Measurements from ENCODE around the gene TP73. TPM values are rescaled to one million over a fixed set of nuclear protein-coding genes. Genes with fewer than 3 reads are reported as not detected.
"Not testable (repeated sequence)": the region's sequence is repeated elsewhere in the genome, so short reads cannot be mapped to it uniquely, and the experiment has no call there.

The TP73 gene
- total RNA-seq, 1 experiment from 2014 or later, result 2.6 TPM

DNA sequence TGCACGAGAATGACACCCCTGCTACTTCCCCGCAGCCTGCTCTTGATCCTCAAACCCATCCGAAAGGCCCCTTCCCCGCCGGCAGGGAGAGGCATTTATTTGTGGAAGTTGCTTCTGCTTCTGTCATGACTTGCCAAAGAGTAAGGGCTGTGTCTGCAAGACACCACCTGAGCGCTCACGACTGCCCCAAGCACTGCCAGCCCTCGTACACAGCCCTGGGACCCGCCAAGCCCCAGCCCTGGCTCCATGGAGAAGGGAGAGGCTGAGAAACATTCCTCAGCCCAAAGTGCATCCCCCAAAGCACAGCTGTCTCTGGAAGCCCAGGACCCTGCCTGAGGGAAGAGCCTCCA is 33.8 kb upstream of the TP73 start:
- no peak for DNase-seq (ENCODE audit: low read depth)

- peak; percentile 68 for DNase-seq (ENCODE audit: low read depth)
These were observed 33.2 kb upstream of the TP73 start for GRCh38 chr1:3618881-3619671.

- no peak for DNase-seq (ENCODE audit: low read depth)
These were observed 31.6 kb upstream of the TP73 start for GRCh38 chr1:3620708-3621107.

- peak; percentile 8 for DNase-seq (ENCODE audit: low read depth)
These were observed 31.1 kb upstream of the TP73 start for GRCh38 chr1:3621151-3621671.

DNA sequence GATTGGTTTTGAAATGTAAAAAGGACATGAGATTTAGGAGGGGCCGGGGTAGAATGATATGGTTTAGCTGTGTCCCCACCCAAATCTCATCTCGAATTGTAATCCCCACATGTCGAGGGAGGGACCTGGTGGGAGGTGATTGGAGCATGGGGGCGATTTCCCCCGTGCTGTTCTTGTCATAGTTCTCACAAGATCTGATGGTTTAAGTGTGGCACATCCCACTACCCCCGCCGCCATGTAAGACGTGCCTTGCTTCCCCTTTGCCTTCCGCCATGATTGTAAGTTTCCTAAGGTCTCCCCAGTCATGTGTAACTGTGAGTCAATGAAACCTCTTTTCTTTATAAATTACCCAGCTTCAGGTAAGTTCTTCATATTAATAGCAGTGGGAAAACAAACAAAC is 30.2 kb upstream of the TP73 start:
- DNase-seq (ENCODE audit: low read depth), result not testable (repeated sequence)

GRCh38 chr1:3623441-3624199 is 28.7 kb upstream of the TP73 start:
- peak; percentile 4 for DNase-seq (ENCODE audit: low read depth)

- peak; percentile 91 for DNase-seq (ENCODE audit: low read depth)
These were observed 27.8 kb upstream of the TP73 start, which contains the start of gene TPRG1L for GRCh38 chr1:3624200-3625136. TPRG1L (plus strand) TSS chr1:3625015; CDS start chr1:3625073, 58 bp downstream.

DNA sequence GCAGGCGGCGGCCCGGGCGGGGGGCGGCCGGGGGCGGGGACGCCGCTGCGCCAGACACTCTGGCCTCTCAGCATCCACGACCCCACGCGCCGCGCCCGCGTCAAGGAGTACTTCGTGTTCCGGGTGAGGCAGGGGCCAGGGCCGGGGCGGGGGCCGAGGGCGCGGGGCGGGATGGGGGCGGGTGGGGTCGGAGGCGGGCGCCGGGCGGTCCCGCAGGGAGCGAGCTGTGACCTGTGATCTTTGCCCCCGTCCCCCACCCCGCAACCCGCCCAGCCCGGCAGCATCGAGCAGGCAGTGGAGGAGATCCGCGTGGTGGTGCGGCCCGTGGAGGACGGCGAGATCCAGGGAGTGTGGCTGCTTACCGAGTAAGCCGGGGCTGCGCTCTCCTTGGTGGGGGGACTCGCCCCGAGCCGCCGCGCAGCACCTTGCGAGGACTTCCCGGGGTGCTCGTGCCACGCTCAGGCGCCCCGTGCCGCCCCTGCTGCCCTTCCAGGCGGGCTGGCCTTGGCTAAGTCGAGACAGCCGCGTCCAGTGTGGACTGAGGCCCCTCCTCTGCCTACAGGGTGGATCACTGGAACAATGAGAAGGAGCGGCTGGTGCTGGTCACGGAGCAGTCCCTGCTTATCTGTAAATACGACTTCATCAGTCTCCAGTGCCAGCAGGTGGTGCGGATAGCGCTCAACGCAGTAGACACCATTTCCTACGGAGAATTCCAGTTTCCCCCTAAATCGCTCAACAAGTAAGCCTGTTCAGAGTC is 27.0 kb upstream of the TP73 start:
- DNase-seq (ENCODE audit: low read depth), result peak; percentile 48

- no peak for DNase-seq (ENCODE audit: low read depth)
These were observed 26.3 kb upstream of the TP73 start for GRCh38 chr1:3626025-3626424.

DNA sequence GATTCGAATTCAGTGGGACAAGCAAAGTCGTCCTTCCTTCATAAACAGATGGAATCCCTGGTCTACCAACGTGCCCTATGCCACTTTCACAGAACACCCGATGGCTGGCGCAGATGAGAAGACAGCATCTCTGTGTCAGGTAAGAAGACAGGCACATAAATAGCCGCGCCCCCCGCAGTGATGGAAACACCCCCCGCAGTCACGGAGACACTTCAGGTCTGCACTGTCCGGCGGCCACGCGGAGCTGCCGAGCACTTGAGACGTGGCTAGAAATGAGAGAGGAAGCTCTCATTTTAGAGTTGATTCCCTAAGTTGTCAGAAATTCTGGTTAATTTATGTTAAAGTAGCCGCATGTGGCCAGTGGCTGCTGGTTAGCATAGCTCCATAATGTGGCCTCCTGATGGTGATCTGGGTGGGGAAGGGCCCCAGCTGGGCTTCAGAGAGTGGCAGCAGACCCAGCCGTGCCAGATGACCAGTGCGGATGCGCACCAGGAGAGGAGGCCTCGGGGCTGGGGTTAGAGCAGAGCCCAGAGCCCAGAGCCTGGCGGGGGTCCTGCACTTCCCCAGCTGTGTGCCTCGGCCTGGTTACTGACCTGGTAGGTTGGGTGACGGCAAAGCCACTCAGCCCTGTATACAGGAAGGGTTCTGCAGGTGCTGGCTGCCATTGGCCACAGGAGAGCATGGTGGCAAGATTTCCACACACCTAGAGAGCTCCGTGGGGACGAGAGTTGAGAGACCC is 24.6 kb upstream of the TP73 start:
- DNase-seq (ENCODE audit: low read depth), result no peak

- no peak for DNase-seq (ENCODE audit: low read depth)
These were observed 23.9 kb upstream of the TP73 start for GRCh38 chr1:3628445-3628844.

DNA sequence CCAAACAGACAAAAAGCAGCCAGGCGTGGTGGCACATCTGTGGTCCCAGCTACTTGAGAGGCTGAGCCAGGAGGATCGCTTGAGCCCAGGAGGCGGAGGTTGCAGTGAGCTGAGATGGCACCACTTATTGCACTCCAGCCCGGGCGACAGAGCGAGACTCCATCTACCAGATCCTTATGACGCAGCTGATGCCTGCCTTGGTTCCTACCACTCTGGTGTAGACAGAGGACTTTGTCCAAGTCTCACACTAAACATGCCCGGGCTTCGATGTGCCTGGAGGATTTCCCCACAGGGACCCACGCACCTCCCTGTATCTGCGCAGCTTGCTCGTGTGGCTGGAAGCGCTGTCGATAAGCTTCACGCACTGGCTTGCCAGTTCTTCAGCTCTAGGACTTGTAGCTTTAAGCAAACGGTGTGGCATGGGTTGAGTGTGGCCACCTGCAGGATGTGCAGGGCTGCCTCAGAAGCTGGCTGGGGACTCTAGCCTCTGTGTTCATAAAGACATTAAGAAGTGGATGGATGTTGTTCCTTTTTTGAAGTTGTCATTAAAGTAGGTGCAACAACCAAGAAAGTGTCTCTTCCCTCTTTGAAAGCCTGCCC is 22.7 kb upstream of the TP73 start:
- no peak for DNase-seq (ENCODE audit: low read depth)

DNA sequence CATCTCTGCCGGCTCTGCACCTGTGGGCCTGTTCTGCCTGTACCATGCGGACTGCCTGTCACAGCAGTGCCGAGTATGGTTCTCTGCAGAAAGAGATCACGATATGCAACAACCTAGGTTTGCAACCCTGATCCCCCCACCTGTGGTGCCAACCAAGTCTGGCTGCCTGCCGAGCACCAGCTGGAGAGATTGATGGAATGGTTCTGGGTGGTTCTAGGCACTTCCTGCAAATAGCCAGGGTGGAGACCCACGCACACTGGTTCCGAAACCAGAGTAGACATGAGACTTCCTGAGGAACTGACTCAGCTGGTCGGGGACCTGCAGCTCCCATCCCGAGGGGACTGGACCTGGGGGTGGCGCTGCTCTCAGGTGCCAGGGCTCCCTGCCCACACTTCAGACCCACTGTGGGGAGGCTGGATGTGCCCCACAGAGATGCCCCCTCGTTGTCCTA is 22.1 kb upstream of the TP73 start:
- no peak for DNase-seq (ENCODE audit: low read depth)

GRCh38 chr1:3630914-3631313 is 21.4 kb upstream of the TP73 start:
- DNase-seq (ENCODE audit: low read depth), result no peak

DNA sequence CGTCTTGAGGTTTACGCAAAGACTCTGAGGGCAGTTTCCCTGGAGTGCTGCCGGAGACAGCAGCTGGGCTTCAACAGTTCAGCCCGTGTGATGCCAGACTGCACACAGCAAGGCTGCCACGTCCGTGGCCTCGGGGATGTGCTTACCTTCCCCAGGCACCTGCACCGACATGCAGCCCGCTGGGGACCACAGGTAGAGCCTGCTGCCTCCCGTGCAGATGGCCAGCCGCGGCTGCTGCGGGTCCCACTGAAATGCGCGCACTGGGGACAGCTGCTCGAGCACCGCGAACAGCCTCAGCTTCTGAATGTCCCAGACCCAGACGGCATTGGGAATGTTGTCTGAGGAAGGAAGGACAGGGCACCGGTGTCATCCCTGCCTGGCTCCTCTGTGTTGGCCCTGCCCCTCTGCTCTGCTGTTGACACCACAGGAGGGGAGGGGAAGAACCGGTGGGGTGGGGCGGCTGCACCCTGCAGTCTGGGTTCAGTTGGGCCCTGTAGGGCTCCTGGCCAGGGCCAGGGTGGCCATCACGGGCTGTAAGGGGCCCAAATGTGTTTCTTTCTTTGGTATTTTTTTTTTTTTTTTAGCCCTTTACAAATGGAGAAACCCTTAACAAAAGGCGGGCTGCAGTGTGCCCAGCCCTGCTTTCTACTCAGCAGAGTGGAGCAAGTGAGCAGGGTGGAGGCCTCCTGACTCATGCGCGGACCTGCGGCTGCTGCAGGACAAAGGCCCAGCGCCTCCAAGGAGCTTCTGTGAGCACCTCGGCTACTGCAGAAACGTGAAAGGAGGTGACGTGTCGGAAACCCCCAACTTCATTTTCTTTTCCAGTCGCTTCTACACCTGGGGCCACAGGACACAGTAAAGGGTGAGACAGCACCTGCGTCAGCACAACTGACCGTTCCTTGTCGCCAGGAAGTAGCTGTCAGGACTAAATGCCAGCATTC is 20.7 kb upstream of the TP73 start:
- DNase-seq (ENCODE audit: low read depth), result no peak

- DNase-seq (ENCODE audit: low read depth), result no peak
These were observed 20.0 kb upstream of the TP73 start for GRCh38 chr1:3632298-3632697.

GRCh38 chr1:3632716-3633343 is 19.5 kb upstream of the TP73 start:
- no peak for DNase-seq (ENCODE audit: low read depth)
